MCF 10A (cell line): ENCODE data around the gene MOCS1. TPM values are rescaled to one million over a fixed set of nuclear protein-coding genes. Genes with fewer than 3 reads are reported as not detected.
"Not testable (repeated sequence)": the region's sequence is repeated elsewhere in the genome, so short reads cannot be mapped to it uniquely, and the experiment has no call there.

ENCODE experiments used
- BruUV-seq: library from RNA; stranded (reverse); fragments of 400-500 nt; replicated peaks from 2 replicates; lab custom pipeline; 2021; lab: Mats Ljungman, UMichigan
- CTCF ChIA-PET: fragments of 300-600 bp; sonication (Branson Sonifier 250); formaldehyde crosslinking; extraction: SDS; loops from one replicate; lab custom pipeline; 2021; ENCODE audit warnings: antibody characterized with exemption, inconsistent platforms; lab: Yijun Ruan, JAX
- POLR2A ChIA-PET: fragments of 300-600, 350-650 bp; sonication (Branson Sonifier 250); formaldehyde crosslinking; extraction: SDS; loops from one replicate; lab custom pipeline; 2020; ENCODE audit warnings: antibody characterized with exemption, inconsistent platforms; lab: Yijun Ruan, JAX
- DNase-seq: peaks from one replicate; pipeline ENCODE4 v3.0.0-alpha.2; 2018; ENCODE audit not compliant: unreplicated experiment
- H3K27ac Mint-ChIP-seq: one replicate; pipeline ENCODE4 v1.8.0; 2022; ENCODE audit warnings: mild to moderate bottlenecking, low read depth, mixed read lengths; ENCODE audit not compliant: unreplicated experiment
- H3K27me3 Mint-ChIP-seq: one replicate; pipeline ENCODE4 v1.8.0; 2022; ENCODE audit warnings: mixed read lengths; ENCODE audit not compliant: insufficient read depth, unreplicated experiment
- H3K36me3 Mint-ChIP-seq: one replicate; pipeline ENCODE4 v1.8.0; 2022; ENCODE audit warnings: mild to moderate bottlenecking, moderate library complexity, mixed read lengths; ENCODE audit not compliant: insufficient read depth, unreplicated experiment
- H3K4me1 Mint-ChIP-seq: one replicate; pipeline ENCODE4 v1.8.0; 2022; ENCODE audit warnings: mixed read lengths; ENCODE audit not compliant: insufficient read depth, unreplicated experiment
- H3K4me3 Mint-ChIP-seq: one replicate; pipeline ENCODE4 v1.8.0; 2022; ENCODE audit warnings: mild to moderate bottlenecking, moderate library complexity, mixed read lengths; ENCODE audit not compliant: unreplicated experiment
- H3K9me3 Mint-ChIP-seq: one replicate; pipeline ENCODE4 v1.8.0; 2022; ENCODE audit warnings: mixed read lengths; ENCODE audit not compliant: unreplicated experiment
- intact Hi-C: fragments of 100-400 bp; cut with micrococcal nuclease; formaldehyde crosslinking; loops from 2 replicates; pipeline ENCODE4 v1.14.1; 2022
- total RNA-seq: library from RNA; stranded (reverse); gene quantifications from 2 replicates; pipeline ENCODE4 v1.2.3, GENCODE V29; 2022
- TF ChIP-seq, protein P1 (sequence below): fragments of 200-600 bp; IDR thresholded peaks from one replicate; pipeline ENCODE4 v1.8.0; 2022; ENCODE audit warnings: antibody characterized with exemption, mild to moderate bottlenecking; ENCODE audit not compliant: unreplicated experiment

MOCS1 gene
- total RNA-seq, 1 experiment from 2014 or later: 5.3 TPM

DNA sequence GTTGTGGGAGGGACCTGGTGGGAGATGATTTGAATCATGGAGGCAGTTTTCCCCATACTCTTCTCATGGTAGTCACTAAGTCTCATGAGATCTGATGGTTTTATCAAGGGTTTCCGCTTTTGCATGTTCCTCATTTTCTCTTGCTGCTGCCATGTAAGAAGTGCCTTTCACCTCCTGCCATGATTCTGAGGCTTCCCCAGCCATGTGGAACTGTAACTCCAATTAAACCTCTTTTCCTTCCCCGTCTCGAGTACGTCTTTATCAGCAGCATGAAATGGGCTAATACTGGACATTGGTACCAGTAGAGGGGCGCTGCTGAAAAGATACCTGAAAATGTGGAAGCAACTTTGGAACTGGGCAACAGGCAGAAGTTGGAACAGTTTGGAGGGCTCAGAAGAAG is 36.9 kb upstream of the MOCS1 start:
- H3K9me3 Mint-ChIP-seq, intact Hi-C loops, DNase-seq, BruUV-seq, H3K4me3 Mint-ChIP-seq, H3K36me3 Mint-ChIP-seq, POLR2A ChIA-PET, H3K27me3 Mint-ChIP-seq, H3K4me1 Mint-ChIP-seq, H3K27ac Mint-ChIP-seq: not testable (repeated sequence)
- CTCF ChIA-PET: interaction anchor here (0.7 kb wide), 1 partner anchor 15 kb away, joined by 3 read pairs; no protein-coding TSS in a partner anchor

- DNase-seq: no peak
- intact Hi-C loops: no loop called here
- no peaks in the 10 kb centered on the region for H3K27me3 Mint-ChIP-seq
- H3K27ac Mint-ChIP-seq: no peak overlapping the region
- BruUV-seq: no TSS peak
- H3K4me1 Mint-ChIP-seq: no peaks in the 10 kb centered on the region
- ChIA-PET POLR2A (no interaction called here), CTCF (no interaction called here)
- no peaks in the 10 kb centered on the region for H3K9me3 Mint-ChIP-seq
- no peaks in the 10 kb centered on the region for H3K36me3 Mint-ChIP-seq
- no peak overlapping the region for H3K4me3 Mint-ChIP-seq
- TF ChIP-seq, protein P1, sequence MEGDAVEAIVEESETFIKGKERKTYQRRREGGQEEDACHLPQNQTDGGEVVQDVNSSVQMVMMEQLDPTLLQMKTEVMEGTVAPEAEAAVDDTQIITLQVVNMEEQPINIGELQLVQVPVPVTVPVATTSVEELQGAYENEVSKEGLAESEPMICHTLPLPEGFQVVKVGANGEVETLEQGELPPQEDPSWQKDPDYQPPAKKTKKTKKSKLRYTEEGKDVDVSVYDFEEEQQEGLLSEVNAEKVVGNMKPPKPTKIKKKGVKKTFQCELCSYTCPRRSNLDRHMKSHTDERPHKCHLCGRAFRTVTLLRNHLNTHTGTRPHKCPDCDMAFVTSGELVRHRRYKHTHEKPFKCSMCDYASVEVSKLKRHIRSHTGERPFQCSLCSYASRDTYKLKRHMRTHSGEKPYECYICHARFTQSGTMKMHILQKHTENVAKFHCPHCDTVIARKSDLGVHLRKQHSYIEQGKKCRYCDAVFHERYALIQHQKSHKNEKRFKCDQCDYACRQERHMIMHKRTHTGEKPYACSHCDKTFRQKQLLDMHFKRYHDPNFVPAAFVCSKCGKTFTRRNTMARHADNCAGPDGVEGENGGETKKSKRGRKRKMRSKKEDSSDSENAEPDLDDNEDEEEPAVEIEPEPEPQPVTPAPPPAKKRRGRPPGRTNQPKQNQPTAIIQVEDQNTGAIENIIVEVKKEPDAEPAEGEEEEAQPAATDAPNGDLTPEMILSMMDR: no peak
Observed at GRCh38 chr6:39965751-39966150, 31.5 kb upstream of the MOCS1 start.

- Mint-ChIP-seq H3K36me3 (no peaks in the 10 kb centered on the region), H3K4me1 (no peaks in the 10 kb centered on the region), H3K9me3 (no peaks in the 10 kb centered on the region), H3K4me3 (no peak overlapping the region), H3K27me3 (no peaks in the 10 kb centered on the region), H3K27ac (no peak overlapping the region)
- intact Hi-C loops: no loop called here
- TF ChIP-seq, protein P1: no peak
- POLR2A ChIA-PET: interaction anchor here (0.7 kb wide), 1 partner anchor 343 kb away, joined by 3 read pairs; no protein-coding TSS in a partner anchor
- CTCF ChIA-PET: no interaction called here
- DNase-seq: no peak
- BruUV-seq: no TSS peak
Observed at GRCh38 chr6:39964530-39964929, 30.3 kb upstream of the MOCS1 start.

DNA sequence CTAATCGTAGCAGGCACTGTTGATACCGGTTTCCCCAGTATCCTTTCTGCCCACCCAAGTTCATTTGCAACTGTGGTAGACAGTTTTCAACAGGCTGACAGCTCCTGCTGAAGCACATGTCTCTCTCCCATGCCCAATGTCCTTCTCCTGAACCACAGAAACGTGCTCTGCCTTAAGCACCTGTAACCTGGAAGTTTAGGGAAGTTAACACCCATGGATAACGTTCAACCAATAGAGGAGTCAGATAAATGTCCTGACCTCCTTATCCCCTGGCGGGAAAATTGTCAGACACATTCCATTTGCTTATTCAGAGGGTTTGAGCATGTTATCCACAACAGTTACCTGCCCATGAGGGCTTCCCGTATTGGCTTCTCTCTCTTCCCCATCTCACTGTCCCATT is 29.8 kb upstream of the MOCS1 start:
- BruUV-seq: no TSS peak
- TF ChIP-seq, protein P1: no peak
- Mint-ChIP-seq H3K4me1 (no peaks in the 10 kb centered on the region), H3K4me3 (no peak overlapping the region), H3K9me3 (no peaks in the 10 kb centered on the region), H3K27ac (no peak overlapping the region), H3K27me3 (no peaks in the 10 kb centered on the region), H3K36me3 (no peaks in the 10 kb centered on the region)
- intact Hi-C loops: no loop called here
- DNase-seq: no peak
- POLR2A ChIA-PET: interaction anchor here (0.7 kb wide), 1 partner anchor 344 kb away, joined by 3 read pairs; no protein-coding TSS in a partner anchor
- CTCF ChIA-PET: no interaction called here

- POLR2A ChIA-PET: no interaction called here
- Mint-ChIP-seq H3K27ac (no peak overlapping the region), H3K9me3 (no peaks in the 10 kb centered on the region), H3K4me1 (no peaks in the 10 kb centered on the region), H3K27me3 (no peaks in the 10 kb centered on the region), H3K36me3 (no peaks in the 10 kb centered on the region), H3K4me3 (no peak overlapping the region)
- no TSS peak for BruUV-seq
- no peak for DNase-seq
- CTCF ChIA-PET: interaction anchor here (0.7 kb wide), 1 partner anchor 45 kb away, joined by 3 read pairs; no protein-coding TSS in a partner anchor
- intact Hi-C loops: no loop called here
- TF ChIP-seq, protein P1: no peak
Observed at GRCh38 chr6:39962831-39963230, 28.6 kb upstream of the MOCS1 start.
